SH-SY5Y (cell line): ENCODE results near the gene OVOL1.

Experiments used
- GATA2 ChIP-seq: IDR thresholded peaks from 2 replicates; pipeline ENCODE4 v1.6.1; 2011; ENCODE audit warnings: mild to moderate bottlenecking, low read depth, low read length
- GATA3 ChIP-seq: IDR thresholded peaks from 2 replicates; pipeline ENCODE4 v1.6.1; 2011; ENCODE audit warnings: low read depth, mild to moderate bottlenecking, low read length, moderate library complexity

DNA sequence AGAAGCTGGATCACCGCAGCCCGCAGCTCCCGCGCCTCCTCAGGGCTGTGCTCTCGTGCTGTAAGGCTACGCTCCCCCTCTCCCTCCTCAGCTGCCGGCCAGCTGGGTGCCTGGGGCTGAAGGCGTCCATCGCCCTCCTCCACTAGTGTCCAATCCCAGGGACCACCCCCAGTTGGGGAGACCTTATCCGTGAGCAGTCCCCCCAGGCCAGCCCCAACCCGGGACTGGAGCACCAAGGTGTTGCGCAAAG lies 7.3 kb upstream of the OVOL1 start:
- TF ChIP-seq GATA2: no peak
- TF ChIP-seq GATA3: no peak
